B cell (primary cell): Measurements from ENCODE around the gene MAP3K14. TPM values are rescaled to one million over a fixed set of nuclear protein-coding genes. Genes with fewer than 3 reads are reported as not detected.

Experiments used
- ATAC-seq: fragments of 200-7000 bp; cut with Tn5 transposase; one replicate; pipeline ENCODE4 v1.10.0; 2021; ENCODE audit warnings: low read depth, mild to moderate bottlenecking, moderate number of reproducible peaks, moderate library complexity
- CTCF ChIA-PET: fragments of 350-600 bp; sonication (Branson Sonifier 250); formaldehyde crosslinking; loops from one replicate; lab custom pipeline; 2021; ENCODE audit warnings: antibody characterized with exemption, inconsistent platforms; lab: Charles Lee
- POLR2A ChIA-PET: fragments of 350-600 bp; sonication (Branson Sonifier 250); formaldehyde crosslinking; loops from one replicate; lab custom pipeline; 2021; ENCODE audit warnings: antibody characterized with exemption; lab: Charles Lee
- DNase-seq: peaks from one replicate; pipeline ENCODE4 v3.0.0; 2013
- H2AFZ ChIP-seq: 2 replicates; pipeline ENCODE4 v1.6.1; 2012; ENCODE audit warnings: mild to moderate bottlenecking, low read depth, low read length; ENCODE audit not compliant: insufficient read depth, poor library complexity, severe bottlenecking
- H3K27ac ChIP-seq, 2 donors: 1 replicate in 1 of 2; 2 replicates in 1 of 2; pipeline ENCODE4 v1.5.1; 2012 to 2013; ENCODE audit warnings: low read length in 2 of 2, mild to moderate bottlenecking in 2 of 2, moderate library complexity in 1 of 2
- H3K27me3 ChIP-seq, 4 experiments: fragments of 200-600 bp in 1 of 4; sonication (generic) in 1 of 4; replicated peaks in 1 of 4; 1 replicate in 2 of 4; 2 replicates in 2 of 4; pipeline versions ENCODE4 v1.6.1 to v1.7.0; 2013 to 2016; ENCODE audit warnings: low read length in 3 of 4, mild to moderate bottlenecking in 2 of 4, mixed read lengths in 1 of 4, moderate library complexity in 1 of 4; ENCODE audit not compliant: insufficient read depth in 4 of 4, control insufficient read depth in 3 of 4; ENCODE audit errors: control extremely low read depth in 1 of 4
- H3K36me3 ChIP-seq, 2 experiments: replicated peaks in 1 of 2; 1 replicate in 1 of 2; 2 replicates in 1 of 2; pipeline versions ENCODE4 v1.6.1 to v1.7.1; 2013; ENCODE audit warnings: low read length in 1 of 2; ENCODE audit not compliant: insufficient read depth in 2 of 2, control insufficient read depth in 1 of 2; ENCODE audit errors: control extremely low read depth in 1 of 2, extremely low read depth in 1 of 2
- H3K4me1 ChIP-seq, 2 donors: fragments of 200-600 bp in 1 of 2; sonication (generic) in 1 of 2; 1 replicate in 1 of 2; 2 replicates in 1 of 2; pipeline versions ENCODE4 v1.5.1 to v1.6.1; 2013 to 2017; ENCODE audit warnings: low read length in 2 of 2; ENCODE audit not compliant: control insufficient read depth in 2 of 2, insufficient read depth in 2 of 2
- H3K4me2 ChIP-seq: replicated peaks from 2 replicates; pipeline ENCODE3; 2012; ENCODE audit warnings: mild to moderate bottlenecking, low read depth, low read length; ENCODE audit not compliant: poor library complexity, severe bottlenecking
- H3K4me3 ChIP-seq, 5 experiments: fragments of 200-600 bp in 1 of 5; sonication (generic) in 1 of 5; 1 replicate in 3 of 5; 2 replicates in 2 of 5; pipeline versions ENCODE4 v1.5.1 to v1.7.0; 2011 to 2016; ENCODE audit warnings: low read length in 4 of 5, mild to moderate bottlenecking in 4 of 5, low read depth in 2 of 5, control low read depth in 1 of 5, moderate library complexity in 1 of 5; ENCODE audit not compliant: insufficient read depth in 1 of 5; ENCODE audit errors: control extremely low read depth in 1 of 5, extremely low read depth in 1 of 5
- H3K79me2 ChIP-seq: fragments of 200-600 bp; sonication (generic); one replicate; pipeline ENCODE4 v1.6.0; 2016; ENCODE audit warnings: low read length; ENCODE audit not compliant: control insufficient read depth, insufficient read depth
- H3K9ac ChIP-seq: fragments of 200-600 bp; sonication (generic); 2 replicates; pipeline ENCODE4 v1.6.1; 2017; ENCODE audit warnings: mild to moderate bottlenecking, low read length, moderate library complexity
- H3K9me3 ChIP-seq, 3 donors: one replicate each; pipeline versions ENCODE4 v1.6.1 to v1.7.1; 2013; ENCODE audit warnings: low read length in 2 of 3; ENCODE audit not compliant: control insufficient read depth in 2 of 3, insufficient read depth in 1 of 3; ENCODE audit errors: control extremely low read depth in 1 of 3
- H4K20me1 ChIP-seq: 2 replicates; pipeline ENCODE4 v1.6.0; 2012; ENCODE audit warnings: mild to moderate bottlenecking, low read length; ENCODE audit not compliant: insufficient read depth, control insufficient read depth, poor library complexity, severe bottlenecking
- H3K27ac Mint-ChIP-seq: one replicate; pipeline ENCODE4 v1.8.0; 2021; ENCODE audit warnings: mixed read lengths
- H3K27me3 Mint-ChIP-seq: one replicate; pipeline ENCODE4 v1.8.0; 2021; ENCODE audit warnings: mixed read lengths
- H3K4me1 Mint-ChIP-seq: one replicate; pipeline ENCODE4 v1.8.0; 2021; ENCODE audit warnings: mixed read lengths
- H3K4me3 Mint-ChIP-seq: one replicate; pipeline ENCODE4 v1.8.0; 2021; ENCODE audit warnings: mixed read lengths
- H3K9me3 Mint-ChIP-seq: one replicate; pipeline ENCODE4 v1.8.0; 2022; ENCODE audit warnings: mixed read lengths; ENCODE audit not compliant: insufficient read depth
- EZH2 ChIP-seq: IDR thresholded peaks from 2 replicates; pipeline ENCODE4 v1.6.1; 2012; ENCODE audit warnings: borderline replicate concordance, low read depth, mild to moderate bottlenecking, moderate library complexity, low read length; ENCODE audit not compliant: insufficient read depth, poor library complexity, severe bottlenecking
- WGBS: methylation state at CpG from one replicate; pipeline ENCODE4 v1.1.5; 2013; ENCODE audit warnings: missing lambda C conversion rate; ENCODE audit not compliant: insufficient coverage; 5-methylcytosine and 5-hydroxymethylcytosine counted together
- intact Hi-C: fragments of 100-400 bp; cut with micrococcal nuclease; formaldehyde crosslinking; loops from one replicate; pipeline ENCODE4 v1.10.0; 2022
- polyA plus RNA-seq: library from polyadenylated mRNA; depleted of rRNA; stranded (reverse); fragments of >200 nt; gene quantifications from 2 replicates; pipeline ENCODE4 v1.2.3, GENCODE V29; 2012
- total RNA-seq, 2 donors: library from RNA; stranded (reverse); fragments of 120-200 nt in 1 of 2; gene quantifications; 1 replicate in 1 of 2; 2 replicates in 1 of 2; pipeline versions ENCODE4 v1.2.3 to v1.2.4, GENCODE V29; 2013 to 2022
- TF ChIP-seq, protein P1 (sequence below): fragments of 200-600 bp; IDR thresholded peaks from one replicate; pipeline ENCODE4 v1.8.0; 2022; ENCODE audit warnings: antibody characterized with exemption, mild to moderate bottlenecking

MAP3K14 gene
- total and polyA plus RNA-seq, 2 donors (not counting 1 experiment from before 2014, with no cell fraction given) = 66.1 to 84.1 TPM

DNA sequence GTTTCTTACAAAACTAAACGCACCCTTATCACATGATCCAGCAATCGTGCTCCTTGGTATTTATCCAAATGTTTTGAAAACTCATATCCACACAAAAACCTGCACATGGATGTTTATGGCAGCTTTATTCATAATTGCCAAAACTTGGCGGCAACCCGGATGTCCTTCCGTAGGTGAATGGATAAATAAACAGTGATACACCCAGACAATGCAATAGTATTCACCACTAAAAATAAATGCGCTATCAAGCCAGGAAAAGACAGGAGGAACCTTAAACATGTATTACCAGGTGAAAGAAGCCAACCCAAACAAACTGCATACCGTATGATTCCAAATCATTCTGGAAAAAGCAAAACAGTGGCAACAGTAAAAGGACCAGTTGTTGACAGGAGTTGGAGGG lies 64.9 kb downstream of the MAP3K14 start:
- peaks cover 17% of the 10 kb centered on the region for H3K79me2 ChIP-seq
- no peaks in the 10 kb centered on the region for H3K27me3 Mint-ChIP-seq
- ATAC-seq (no peak), DNase-seq (no peak)
- H3K9me3 ChIP-seq = no peaks in the 10 kb centered on the region
- ChIA-PET CTCF (interaction anchor here (1.0 kb wide), 1 partner anchor 141 kb away, joined by 3 read pairs; no protein-coding TSS in a partner anchor), POLR2A (interaction anchor here (1.0 kb wide), 1 partner anchor 25 kb away, joined by 10 read pairs; no protein-coding TSS in a partner anchor)
- WGBS = no CpG with 5 or more reads among the region's 7 CpGs
- H3K9me3 Mint-ChIP-seq = no peaks in the 10 kb centered on the region
- H3K4me1 ChIP-seq = peaks cover 19 to 23% of the 10 kb centered on the region in 2 donors
- H3K4me3 ChIP-seq = no peak overlapping the region
- H3K4me3 Mint-ChIP-seq = no peak overlapping the region
- H4K20me1 ChIP-seq = peaks cover 6% of the 10 kb centered on the region
- TF ChIP-seq, protein P1, sequence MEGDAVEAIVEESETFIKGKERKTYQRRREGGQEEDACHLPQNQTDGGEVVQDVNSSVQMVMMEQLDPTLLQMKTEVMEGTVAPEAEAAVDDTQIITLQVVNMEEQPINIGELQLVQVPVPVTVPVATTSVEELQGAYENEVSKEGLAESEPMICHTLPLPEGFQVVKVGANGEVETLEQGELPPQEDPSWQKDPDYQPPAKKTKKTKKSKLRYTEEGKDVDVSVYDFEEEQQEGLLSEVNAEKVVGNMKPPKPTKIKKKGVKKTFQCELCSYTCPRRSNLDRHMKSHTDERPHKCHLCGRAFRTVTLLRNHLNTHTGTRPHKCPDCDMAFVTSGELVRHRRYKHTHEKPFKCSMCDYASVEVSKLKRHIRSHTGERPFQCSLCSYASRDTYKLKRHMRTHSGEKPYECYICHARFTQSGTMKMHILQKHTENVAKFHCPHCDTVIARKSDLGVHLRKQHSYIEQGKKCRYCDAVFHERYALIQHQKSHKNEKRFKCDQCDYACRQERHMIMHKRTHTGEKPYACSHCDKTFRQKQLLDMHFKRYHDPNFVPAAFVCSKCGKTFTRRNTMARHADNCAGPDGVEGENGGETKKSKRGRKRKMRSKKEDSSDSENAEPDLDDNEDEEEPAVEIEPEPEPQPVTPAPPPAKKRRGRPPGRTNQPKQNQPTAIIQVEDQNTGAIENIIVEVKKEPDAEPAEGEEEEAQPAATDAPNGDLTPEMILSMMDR = no peak
- TF ChIP-seq EZH2 = no peak
- peaks cover 0 to 22% of the 10 kb centered on the region in 2 experiments for H3K36me3 ChIP-seq
- H3K27me3 ChIP-seq = no peaks in the 10 kb centered on the region
- H3K27ac ChIP-seq = no peak overlapping the region
- H2AFZ ChIP-seq = no peak overlapping the region
- H3K27ac Mint-ChIP-seq = no peak overlapping the region
- H3K4me2 ChIP-seq = no peak overlapping the region
- intact Hi-C loops = no loop called here
- H3K9ac ChIP-seq = no peak overlapping the region
- H3K4me1 Mint-ChIP-seq = peaks cover 23% of the 10 kb centered on the region
